Thoracic aorta (tissue), 2 donors: Measurements from ENCODE around the gene SPPL3. TPM values are rescaled to one million over a fixed set of nuclear protein-coding genes. Genes with fewer than 3 reads are reported as not detected.

ENCODE experiments used
- ATAC-seq: fragments of 150-250 bp; one replicate; pipeline ENCODE4 v1.8.0; 2017; ENCODE audit warnings: low read depth; ENCODE audit not compliant: insufficient number of reproducible peaks, low FRiP score
- DNase-seq: peaks from one replicate; pipeline ENCODE4 v3.0.0-alpha.2; 2020; ENCODE audit warnings: low spot score
- H3K27ac ChIP-seq, 2 donors: fragments of 200-600 bp; sonication (generic); 1 replicate in 1 of 2; 2 replicates in 1 of 2; pipeline ENCODE4 v1.5.1; 2016; ENCODE audit warnings: mild to moderate bottlenecking in 2 of 2, moderate library complexity in 2 of 2
- H3K27me3 ChIP-seq: fragments of 200-600 bp; sonication (generic); replicated peaks from 2 replicates; pipeline ENCODE4 v1.6.0; 2016; ENCODE audit warnings: mild to moderate bottlenecking; ENCODE audit not compliant: insufficient read depth
- H3K36me3 ChIP-seq: fragments of 200-600 bp; sonication (generic); one replicate; pipeline ENCODE4 v1.5.1; 2016
- H3K4me1 ChIP-seq, 2 donors: fragments of 200-600 bp; sonication (generic); 1 replicate in 1 of 2; 2 replicates in 1 of 2; pipeline versions ENCODE4 v1.5.1 to v1.6.0; 2016; ENCODE audit warnings: low read depth in 2 of 2, mild to moderate bottlenecking in 1 of 2; ENCODE audit not compliant: control insufficient read depth in 1 of 2
- H3K4me3 ChIP-seq: fragments of 200-600 bp; sonication (generic); 2 replicates; pipeline ENCODE4 v1.5.1; 2016; ENCODE audit warnings: mild to moderate bottlenecking
- H3K9me3 ChIP-seq: fragments of 200-600 bp; sonication (generic); 2 replicates; pipeline ENCODE4 v1.5.1; 2016
- CTCF ChIP-seq: fragments of 200-600 bp; sonication (generic); IDR thresholded peaks from one replicate; pipeline ENCODE4 v1.5.1; 2019; ENCODE audit warnings: antibody characterized with exemption
- total RNA-seq, 2 donors: library from RNA; depleted of rRNA; stranded (reverse); fragments of >200 nt; gene quantifications; one replicate each; pipeline versions ENCODE4 v1.1.0 to v1.2.3, GENCODE V29; 2016

SPPL3 gene
- total RNA-seq, 2 donors from 2014 or later, result 23.7 to 24.8 TPM

DNA sequence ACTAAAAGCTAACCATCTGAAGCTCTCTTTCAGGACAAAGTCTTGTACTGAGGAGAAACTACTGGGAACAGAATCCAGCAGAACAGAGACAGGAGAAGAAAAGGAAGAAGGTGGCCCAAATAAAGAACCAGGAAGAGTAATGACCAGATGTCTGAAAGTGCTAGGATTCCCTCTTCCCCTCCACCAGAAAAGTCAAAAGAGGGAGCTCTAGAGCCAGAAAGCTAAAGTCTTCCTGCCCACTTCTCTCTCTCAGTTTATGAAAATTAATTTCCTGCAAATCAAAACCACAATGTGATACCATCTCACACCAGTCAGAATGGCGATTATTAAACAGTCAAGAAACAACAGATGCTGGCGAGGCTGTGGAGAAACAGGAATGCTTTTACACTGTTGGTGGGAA is 47.2 kb downstream of the SPPL3 start:
- Histone ChIP-seq H3K9me3 (no peaks in the 10 kb centered on the region), H3K4me1 (peaks cover 21 to 23% of the 10 kb centered on the region in 2 donors), H3K4me3 (no peak overlapping the region), H3K27me3 (no peaks in the 10 kb centered on the region), H3K27ac (no peak overlapping the region), H3K36me3 (no peaks in the 10 kb centered on the region)
- ATAC-seq (no peak), DNase-seq (no peak)
- TF ChIP-seq CTCF, result no peak

- TF ChIP-seq CTCF, result no peak
- Histone ChIP-seq H3K4me1 (peaks cover 26 to 32% of the 10 kb centered on the region in 2 donors), H3K27ac (no peak overlapping the region), H3K27me3 (no peaks in the 10 kb centered on the region), H3K4me3 (no peak overlapping the region), H3K9me3 (no peaks in the 10 kb centered on the region), H3K36me3 (no peaks in the 10 kb centered on the region)
- ATAC-seq (no peak), DNase-seq (no peak)
These were observed 48.2 kb downstream of the SPPL3 start for GRCh38 chr12:120855823-120856588.

DNA sequence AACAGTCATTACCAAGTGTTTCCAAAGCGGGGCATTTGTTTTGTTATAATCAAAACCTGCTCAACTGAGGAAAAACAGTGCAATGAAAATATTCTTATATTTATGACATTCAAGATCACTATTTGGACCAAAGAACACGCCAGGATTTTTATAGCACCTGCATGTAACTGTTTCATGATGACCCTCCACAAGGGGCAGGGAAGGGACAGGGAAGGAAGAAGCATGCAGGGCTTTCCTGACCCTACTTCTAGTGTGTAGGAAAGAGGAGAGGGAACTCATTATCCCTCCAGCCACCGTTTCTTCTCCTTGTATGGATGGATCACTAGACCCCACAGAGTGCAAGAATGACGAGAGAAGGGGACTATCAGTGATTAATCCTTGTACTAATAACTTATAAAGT is 49.4 kb downstream of the SPPL3 start:
- H3K9me3 ChIP-seq, result no peaks in the 10 kb centered on the region
- DNase-seq, result no peak
- H3K4me3 ChIP-seq, result no peak overlapping the region
- no peaks in the 10 kb centered on the region for H3K27me3 ChIP-seq
- H3K4me1 ChIP-seq, result peaks cover 33 to 44% of the 10 kb centered on the region in 2 donors
- no peak overlapping the region for H3K27ac ChIP-seq
- TF ChIP-seq CTCF, result no peak
- no peak for ATAC-seq
- no peaks in the 10 kb centered on the region for H3K36me3 ChIP-seq

- H3K4me1 ChIP-seq, result peaks cover 42 to 53% of the 10 kb centered on the region in 2 donors
- no peak for TF ChIP-seq CTCF
These were observed 51.0 kb downstream of the SPPL3 start for GRCh38 chr12:120853188-120853587.

GRCh38 chr12:120851944-120852343 is 52.2 kb downstream of the SPPL3 start:
- Histone ChIP-seq H3K36me3 (no peaks in the 10 kb centered on the region), H3K27me3 (no peaks in the 10 kb centered on the region), H3K4me3 (no peak overlapping the region), H3K9me3 (no peaks in the 10 kb centered on the region), H3K27ac (no peak overlapping the region), H3K4me1 (peaks cover 52 to 59% of the 10 kb centered on the region in 2 donors)
- TF ChIP-seq CTCF, result no peak
- DNase-seq (no peak), ATAC-seq (no peak)

More at GRCh38 chr12:120853188-120853587, 51.0 kb downstream of the SPPL3 start:
- Histone ChIP-seq H3K4me3 (no peak overlapping the region), H3K9me3 (no peaks in the 10 kb centered on the region), H3K36me3 (no peaks in the 10 kb centered on the region), H3K27ac (no peak overlapping the region), H3K27me3 (no peaks in the 10 kb centered on the region)
- no peak for ATAC-seq
- no peak for DNase-seq
